EH (cell line): ENCODE results near the gene HNRNPLL.

Experiments used
- DNase-seq: peaks from one replicate; pipeline ENCODE4 v3.0.0-alpha.2; 2015; ENCODE audit warnings: low read depth

Gene HNRNPLL

GRCh38 chr2:38528008-38528442 is 74.7 kb downstream of the HNRNPLL start:
- peak; percentile 77 for DNase-seq

- peak; percentile 39 for DNase-seq
These were observed 75.3 kb downstream of the HNRNPLL start for GRCh38 chr2:38527338-38528007.

- DNase-seq, result peak; percentile 36
These were observed 76.5 kb downstream of the HNRNPLL start for GRCh38 chr2:38526195-38526594.

GRCh38 chr2:38524580-38524979 is 78.1 kb downstream of the HNRNPLL start:
- DNase-seq, result no peak

GRCh38 chr2:38523728-38524437 is 78.8 kb downstream of the HNRNPLL start:
- DNase-seq, result no peak

GRCh38 chr2:38522754-38523349 is 79.9 kb downstream of the HNRNPLL start:
- no peak for DNase-seq

GRCh38 chr2:38521835-38522234 is 80.9 kb downstream of the HNRNPLL start:
- DNase-seq, result no peak

GRCh38 chr2:38517284-38517683 is 85.4 kb downstream of the HNRNPLL start:
- no peak for DNase-seq

GRCh38 chr2:38516526-38516925 is 86.2 kb downstream of the HNRNPLL start:
- DNase-seq, result no peak

- DNase-seq, result no peak
These were observed 86.6 kb downstream of the HNRNPLL start for GRCh38 chr2:38516122-38516521.

GRCh38 chr2:38515155-38516074 is 87.3 kb downstream of the HNRNPLL start:
- peak; percentile 20 for DNase-seq

GRCh38 chr2:38514603-38515154 is 88.0 kb downstream of the HNRNPLL start:
- no peak for DNase-seq

- DNase-seq, result no peak
These were observed 90.5 kb downstream of the HNRNPLL start for GRCh38 chr2:38512211-38512610.
